KMS-11 (cell line): ENCODE results near the gene PCNX1.

Source experiments
- H2AFZ ChIP-seq: fragments of 200-600 bp; sonication (generic); 2 replicates; pipeline ENCODE4 v1.6.1; 2016; ENCODE audit warnings: antibody characterized with exemption, mixed run types, low read depth
- H3K27ac ChIP-seq: fragments of 200-600 bp; sonication (generic); 2 replicates; pipeline ENCODE4 v1.6.1; 2016; ENCODE audit warnings: mild to moderate bottlenecking, mixed run types
- H3K27me3 ChIP-seq: fragments of 200-600 bp; sonication (generic); 2 replicates; pipeline ENCODE4 v1.6.1; 2017; ENCODE audit warnings: mild to moderate bottlenecking, low read depth, mixed run types, moderate library complexity; ENCODE audit not compliant: insufficient read depth
- H3K36me3 ChIP-seq: fragments of 200-600 bp; sonication (generic); 2 replicates; pipeline ENCODE4 v1.6.1; 2017; ENCODE audit warnings: mild to moderate bottlenecking, mixed run types; ENCODE audit not compliant: insufficient read depth
- H3K4me1 ChIP-seq: fragments of 200-600 bp; sonication (generic); 2 replicates; pipeline ENCODE4 v1.6.1; 2016; ENCODE audit warnings: mild to moderate bottlenecking, low read depth, mixed run types; ENCODE audit not compliant: poor library complexity, severe bottlenecking
- H3K4me2 ChIP-seq: fragments of 200-600 bp; sonication (generic); 2 replicates; pipeline ENCODE4 v1.7.0; 2016; ENCODE audit warnings: mild to moderate bottlenecking, mixed run types
- H3K4me3 ChIP-seq: fragments of 200-600 bp; sonication (generic); IDR thresholded peaks from 2 replicates; pipeline ENCODE4 v1.6.1; 2017; ENCODE audit warnings: low read depth, low read length, mixed read lengths; ENCODE audit not compliant: insufficient read depth
- H3K79me2 ChIP-seq: fragments of 200-600 bp; sonication (generic); 2 replicates; pipeline ENCODE4 v1.6.1; 2016; ENCODE audit warnings: low read depth, mixed run types; ENCODE audit not compliant: insufficient read depth
- H3K9ac ChIP-seq: fragments of 200-600 bp; sonication (generic); 2 replicates; pipeline ENCODE4 v1.6.1; 2016; ENCODE audit warnings: mild to moderate bottlenecking, mixed run types
- H4K20me1 ChIP-seq: fragments of 200-600 bp; sonication (generic); 2 replicates; pipeline ENCODE4 v1.6.1; 2016; ENCODE audit warnings: mild to moderate bottlenecking, mixed run types; ENCODE audit not compliant: insufficient read depth
- TF ChIP-seq, protein P1 (sequence below): fragments of 200-600 bp; sonication (generic); conservative IDR thresholded peaks from 2 replicates; pipeline ENCODE4 v1.6.1; 2017; ENCODE audit warnings: low read depth, mild to moderate bottlenecking, antibody characterized with exemption, low read length, moderate library complexity, mixed read lengths

PCNX1 gene

GRCh38 chr14:70956511-70956910, 49.3 kb downstream of the PCNX1 start:
- no peaks in the 10 kb centered on the region for H3K27me3 ChIP-seq
- H3K36me3 ChIP-seq = no peaks in the 10 kb centered on the region
- H3K4me3 ChIP-seq = no peak overlapping the region
- H3K4me2 ChIP-seq = no peak overlapping the region
- H3K9ac ChIP-seq = no peak overlapping the region
- TF ChIP-seq, protein P1, sequence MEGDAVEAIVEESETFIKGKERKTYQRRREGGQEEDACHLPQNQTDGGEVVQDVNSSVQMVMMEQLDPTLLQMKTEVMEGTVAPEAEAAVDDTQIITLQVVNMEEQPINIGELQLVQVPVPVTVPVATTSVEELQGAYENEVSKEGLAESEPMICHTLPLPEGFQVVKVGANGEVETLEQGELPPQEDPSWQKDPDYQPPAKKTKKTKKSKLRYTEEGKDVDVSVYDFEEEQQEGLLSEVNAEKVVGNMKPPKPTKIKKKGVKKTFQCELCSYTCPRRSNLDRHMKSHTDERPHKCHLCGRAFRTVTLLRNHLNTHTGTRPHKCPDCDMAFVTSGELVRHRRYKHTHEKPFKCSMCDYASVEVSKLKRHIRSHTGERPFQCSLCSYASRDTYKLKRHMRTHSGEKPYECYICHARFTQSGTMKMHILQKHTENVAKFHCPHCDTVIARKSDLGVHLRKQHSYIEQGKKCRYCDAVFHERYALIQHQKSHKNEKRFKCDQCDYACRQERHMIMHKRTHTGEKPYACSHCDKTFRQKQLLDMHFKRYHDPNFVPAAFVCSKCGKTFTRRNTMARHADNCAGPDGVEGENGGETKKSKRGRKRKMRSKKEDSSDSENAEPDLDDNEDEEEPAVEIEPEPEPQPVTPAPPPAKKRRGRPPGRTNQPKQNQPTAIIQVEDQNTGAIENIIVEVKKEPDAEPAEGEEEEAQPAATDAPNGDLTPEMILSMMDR = no peak
- peaks cover 24% of the 10 kb centered on the region for H3K4me1 ChIP-seq
- H2AFZ ChIP-seq = no peak overlapping the region
- no peaks in the 10 kb centered on the region for H3K79me2 ChIP-seq
- no peaks in the 10 kb centered on the region for H4K20me1 ChIP-seq
- H3K27ac ChIP-seq = no peak overlapping the region

GRCh38 chr14:70957710-70958109, 50.5 kb downstream of the PCNX1 start:
- Histone ChIP-seq H4K20me1 (no peaks in the 10 kb centered on the region), H3K9ac (no peak overlapping the region), H3K4me3 (no peak overlapping the region), H3K27ac (no peak overlapping the region), H3K36me3 (no peaks in the 10 kb centered on the region), H3K4me2 (no peak overlapping the region), H2AFZ (no peak overlapping the region), H3K79me2 (no peaks in the 10 kb centered on the region), H3K27me3 (no peaks in the 10 kb centered on the region), H3K4me1 (peaks cover 24% of the 10 kb centered on the region)
- TF ChIP-seq, protein P1 = no peak

DNA sequence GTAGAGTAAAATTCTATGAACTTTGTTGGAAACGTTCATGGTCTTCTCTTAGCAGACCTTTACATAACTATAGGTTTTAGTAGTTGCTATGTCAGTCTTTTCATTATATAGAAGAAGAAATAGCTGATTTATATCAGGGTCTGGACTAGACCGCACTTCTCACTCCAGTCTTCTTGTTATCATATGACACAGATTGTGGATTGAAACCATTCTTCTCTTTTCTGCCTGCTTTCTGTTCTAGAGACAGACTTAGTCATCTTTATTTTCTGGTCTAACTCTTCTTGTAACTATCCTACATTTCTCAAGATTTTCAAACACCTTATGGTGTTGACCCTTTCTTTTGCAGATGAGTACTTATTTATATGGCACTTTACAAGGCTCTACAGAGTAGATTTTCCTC, 55.7 kb downstream of the PCNX1 start:
- Histone ChIP-seq H3K36me3 (no peaks in the 10 kb centered on the region), H3K4me2 (no peak overlapping the region), H3K27ac (no peak overlapping the region), H3K9ac (no peak overlapping the region), H3K27me3 (no peaks in the 10 kb centered on the region), H3K4me3 (no peak overlapping the region), H3K79me2 (no peaks in the 10 kb centered on the region), H3K4me1 (no peaks in the 10 kb centered on the region), H2AFZ (no peak overlapping the region), H4K20me1 (no peaks in the 10 kb centered on the region)
- TF ChIP-seq, protein P1 = no peak

DNA sequence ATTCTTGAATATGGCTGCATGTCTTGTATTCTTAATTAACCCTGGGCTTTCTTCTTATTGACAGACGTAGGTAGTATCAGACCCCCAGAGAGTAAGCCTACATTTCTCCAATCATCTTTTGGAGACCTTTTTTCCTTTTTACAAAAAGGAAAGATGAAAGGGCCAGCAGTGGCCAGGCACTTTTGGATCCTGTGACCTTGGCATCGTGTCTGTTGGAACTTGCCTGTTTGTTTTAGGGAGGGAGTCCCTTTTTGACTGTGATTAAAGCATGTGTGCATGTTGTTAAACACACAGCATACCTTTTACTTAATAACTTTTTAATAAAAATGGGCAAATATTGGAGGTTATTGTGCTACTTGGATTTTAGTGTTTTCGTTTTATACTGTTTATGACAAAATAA, 57.2 kb downstream of the PCNX1 start:
- H3K36me3 ChIP-seq = no peaks in the 10 kb centered on the region
- TF ChIP-seq, protein P1 = no peak
- no peaks in the 10 kb centered on the region for H3K4me1 ChIP-seq
- no peak overlapping the region for H3K27ac ChIP-seq
- no peak overlapping the region for H2AFZ ChIP-seq
- H3K4me3 ChIP-seq = no peak overlapping the region
- no peak overlapping the region for H3K4me2 ChIP-seq
- H3K9ac ChIP-seq = no peak overlapping the region
- no peaks in the 10 kb centered on the region for H3K27me3 ChIP-seq
- no peaks in the 10 kb centered on the region for H3K79me2 ChIP-seq
- H4K20me1 ChIP-seq = no peaks in the 10 kb centered on the region
